Endothelial cell of umbilical vein (primary cell): Measurements from ENCODE around the gene WDHD1.

Experiments
- FOS ChIP-seq: IDR thresholded peaks from 2 replicates; pipeline ENCODE4 v1.6.1; 2011; ENCODE audit warnings: mild to moderate bottlenecking, low read length, moderate library complexity, borderline replicate concordance; ENCODE audit not compliant: insufficient read depth
- MYC ChIP-seq: IDR thresholded peaks from one replicate; pipeline ENCODE4 v1.6.1; 2011; ENCODE audit warnings: mild to moderate bottlenecking, low read depth, low read length
- POLR2A ChIP-seq: IDR thresholded peaks from 2 replicates; pipeline ENCODE4 v1.6.1; 2012; ENCODE audit warnings: low read depth, mild to moderate bottlenecking, control low read depth, low read length
- POLR2AphosphoS5 ChIP-seq: IDR thresholded peaks from 2 replicates; pipeline ENCODE4 v1.6.1; 2012; ENCODE audit warnings: low read depth, mild to moderate bottlenecking, control low read depth, low read length, moderate library complexity; ENCODE audit not compliant: insufficient read depth
- TF ChIP-seq, protein P1 (sequence below), 2 donors: IDR thresholded peaks; 1 replicate in 1 of 2; 2 replicates in 1 of 2; pipeline ENCODE4 v1.5.1; 2011; ENCODE audit warnings: low read length in 2 of 2, mild to moderate bottlenecking in 2 of 2, moderate library complexity in 2 of 2, control low read depth in 1 of 2, inconsistent platforms in 1 of 2, low read depth in 1 of 2; ENCODE audit not compliant: insufficient read depth in 1 of 2; ENCODE audit errors: extremely low read depth in 1 of 2
- TF ChIP-seq, protein P2 (sequence below): IDR thresholded peaks from 2 replicates; pipeline ENCODE4 v1.6.1; 2011; ENCODE audit not compliant: insufficient read depth, insufficient read length

DNA sequence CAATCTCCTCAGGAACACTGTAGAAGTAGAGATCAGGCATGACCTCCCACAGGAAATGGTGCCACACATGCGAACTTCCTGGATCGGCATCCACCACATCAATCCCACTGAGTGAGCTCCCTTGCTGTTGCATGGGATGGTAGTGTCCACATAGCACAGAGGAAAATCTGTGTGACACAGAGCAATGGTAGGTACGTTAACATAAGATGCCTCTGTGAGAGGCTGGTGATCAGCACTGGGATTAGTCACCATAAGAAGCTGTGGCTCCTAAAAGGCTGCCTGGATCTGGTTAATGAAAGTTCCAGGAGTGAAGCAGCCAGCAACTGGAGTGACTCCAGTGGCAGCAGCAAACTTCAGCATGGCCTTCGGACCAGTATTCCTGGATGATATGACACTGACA is 21.8 kb downstream of the WDHD1 start:
- TF ChIP-seq, protein P1, sequence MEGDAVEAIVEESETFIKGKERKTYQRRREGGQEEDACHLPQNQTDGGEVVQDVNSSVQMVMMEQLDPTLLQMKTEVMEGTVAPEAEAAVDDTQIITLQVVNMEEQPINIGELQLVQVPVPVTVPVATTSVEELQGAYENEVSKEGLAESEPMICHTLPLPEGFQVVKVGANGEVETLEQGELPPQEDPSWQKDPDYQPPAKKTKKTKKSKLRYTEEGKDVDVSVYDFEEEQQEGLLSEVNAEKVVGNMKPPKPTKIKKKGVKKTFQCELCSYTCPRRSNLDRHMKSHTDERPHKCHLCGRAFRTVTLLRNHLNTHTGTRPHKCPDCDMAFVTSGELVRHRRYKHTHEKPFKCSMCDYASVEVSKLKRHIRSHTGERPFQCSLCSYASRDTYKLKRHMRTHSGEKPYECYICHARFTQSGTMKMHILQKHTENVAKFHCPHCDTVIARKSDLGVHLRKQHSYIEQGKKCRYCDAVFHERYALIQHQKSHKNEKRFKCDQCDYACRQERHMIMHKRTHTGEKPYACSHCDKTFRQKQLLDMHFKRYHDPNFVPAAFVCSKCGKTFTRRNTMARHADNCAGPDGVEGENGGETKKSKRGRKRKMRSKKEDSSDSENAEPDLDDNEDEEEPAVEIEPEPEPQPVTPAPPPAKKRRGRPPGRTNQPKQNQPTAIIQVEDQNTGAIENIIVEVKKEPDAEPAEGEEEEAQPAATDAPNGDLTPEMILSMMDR (IDR thresholded peaks at IDR 0.05; ENCODE audit: extremely low read depth in 1 of 2, insufficient read depth in 1 of 2, low read depth in 1 of 2, low read length in 2 of 2): no peak
- TF ChIP-seq POLR2A (no peak), FOS (no peak), POLR2AphosphoS5 (no peak), MYC (no peak)
- TF ChIP-seq, protein P2, sequence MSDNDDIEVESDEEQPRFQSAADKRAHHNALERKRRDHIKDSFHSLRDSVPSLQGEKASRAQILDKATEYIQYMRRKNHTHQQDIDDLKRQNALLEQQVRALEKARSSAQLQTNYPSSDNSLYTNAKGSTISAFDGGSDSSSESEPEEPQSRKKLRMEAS: no peak
